Fibroblast of lung (primary cell): ENCODE measurements around the gene NUDC. TPM values are rescaled to one million over a fixed set of nuclear protein-coding genes. Genes with fewer than 3 reads are reported as not detected.

Source experiments
- DNase-seq, 2 donors: peaks; one replicate each; pipeline versions ENCODE4 v3.0.0 to v3.0.0-alpha.2; 2010; ENCODE audit warnings: low read depth in 2 of 2
- H2AFZ ChIP-seq: 2 replicates; pipeline ENCODE4 v1.5.1; 2012; ENCODE audit warnings: low read length, control low read depth, inconsistent platforms
- H3K27ac ChIP-seq: 2 replicates; pipeline ENCODE4 v1.5.1; 2011; ENCODE audit warnings: low read length, control low read depth; ENCODE audit not compliant: insufficient read depth
- H3K27me3 ChIP-seq: 2 replicates; pipeline ENCODE4 v1.5.1; 2011; ENCODE audit warnings: mild to moderate bottlenecking, low read length; ENCODE audit not compliant: control insufficient read depth, insufficient read depth
- H3K36me3 ChIP-seq: 2 replicates; pipeline ENCODE4 v1.5.1; 2011; ENCODE audit warnings: low read length; ENCODE audit not compliant: control insufficient read depth, insufficient read depth
- H3K4me1 ChIP-seq: 2 replicates; pipeline ENCODE4 v1.5.1; 2011; ENCODE audit warnings: low read length; ENCODE audit not compliant: control insufficient read depth, insufficient read depth; ENCODE audit errors: extremely low read depth
- H3K4me2 ChIP-seq: 2 replicates; pipeline ENCODE4 v1.5.1; 2011; ENCODE audit warnings: low read length, control low read depth; ENCODE audit not compliant: insufficient read depth; ENCODE audit errors: extremely low read depth
- H3K4me3 ChIP-seq, 4 experiments: fragments of 200-600 bp in 1 of 4; sonication (generic) in 1 of 4; replicated peaks in 1 of 4; 2 replicates each; pipeline ENCODE4 v1.5.1; 2011 to 2016; ENCODE audit warnings: low read length in 4 of 4, low read depth in 3 of 4, mild to moderate bottlenecking in 3 of 4, control low read depth in 2 of 4, inconsistent platforms in 1 of 4, mixed read lengths in 1 of 4; ENCODE audit not compliant: insufficient read depth in 1 of 4; ENCODE audit errors: control extremely low read depth in 1 of 4
- H3K79me2 ChIP-seq: 2 replicates; pipeline ENCODE4 v1.5.1; 2012; ENCODE audit warnings: mild to moderate bottlenecking, low read length, inconsistent platforms; ENCODE audit not compliant: control insufficient read depth, insufficient read depth
- H3K9ac ChIP-seq: 2 replicates; pipeline ENCODE4 v1.5.1; 2011; ENCODE audit warnings: mild to moderate bottlenecking, low read length, control low read depth; ENCODE audit not compliant: insufficient read depth
- H3K9me3 ChIP-seq: 2 replicates; pipeline ENCODE4 v1.5.1; 2012; ENCODE audit warnings: low read depth, low read length; ENCODE audit not compliant: control insufficient read depth, insufficient read depth
- H4K20me1 ChIP-seq: 2 replicates; pipeline ENCODE4 v1.5.1; 2011; ENCODE audit warnings: low read length; ENCODE audit not compliant: control insufficient read depth, insufficient read depth; ENCODE audit errors: extremely low read depth
- CTCF ChIP-seq, 2 donors: IDR thresholded peaks in 1 of 2; conservative IDR thresholded peaks in 1 of 2; 1 replicate in 1 of 2; 2 replicates in 1 of 2; pipeline ENCODE4 v1.5.1; 2011 to 2012; ENCODE audit warnings: low read length in 2 of 2, control low read depth in 1 of 2, inconsistent platforms in 1 of 2, low read depth in 1 of 2, mild to moderate bottlenecking in 1 of 2
- EZH2 ChIP-seq: IDR thresholded peaks from 2 replicates; pipeline ENCODE4 v1.5.1; 2012; ENCODE audit warnings: low read length, control low read depth, mild to moderate bottlenecking; ENCODE audit errors: missing control alignments
- polyA plus RNA-seq, 2 donors: library from polyadenylated mRNA; depleted of rRNA in 1 of 2; stranded (reverse) in 1 of 2; unstranded in 1 of 2; fragments of >200 nt; gene quantifications; 2 replicates each; pipeline ENCODE4 v1.2.1, GENCODE V29; 2011 to 2012; ENCODE audit warnings: missing spikeins in 1 of 2
- total RNA-seq: library from RNA; depleted of rRNA; stranded (reverse); fragments of >200 nt; gene quantifications from 2 replicates; pipeline ENCODE4 v1.2.1, GENCODE V29; 2014

The NUDC gene
- total and polyA plus RNA-seq, 2 donors (not counting 1 experiment from before 2014, with no cell fraction given), result 21.5 to 41.5 TPM

- Histone ChIP-seq H3K79me2 (peaks cover 10% of the 10 kb centered on the region), H2AFZ (no peak overlapping the region), H3K27me3 (no peaks in the 10 kb centered on the region), H3K4me1 (no peaks in the 10 kb centered on the region), H3K4me3 (no peak overlapping the region), H3K9me3 (no peaks in the 10 kb centered on the region), H4K20me1 (no peaks in the 10 kb centered on the region), H3K27ac (no peak overlapping the region), H3K36me3 (peaks cover 18% of the 10 kb centered on the region), H3K4me2 (no peak overlapping the region), H3K9ac (no peak overlapping the region)
- DNase-seq, result no peak
- TF ChIP-seq EZH2 (no peak), CTCF (conservative IDR thresholded peaks at IDR 0.05 in 1 of 2, IDR thresholded peaks at IDR 0.05 in 1 of 2; ENCODE audit: low read depth in 1 of 2, low read length in 2 of 2) (no peak)
These were observed 21.1 kb downstream of the NUDC start for GRCh38 chr1:26942656-26943055.

- Histone ChIP-seq H3K9me3 (no peaks in the 10 kb centered on the region), H3K27ac (no peak overlapping the region), H3K27me3 (no peaks in the 10 kb centered on the region), H3K4me1 (no peaks in the 10 kb centered on the region), H3K4me2 (no peak overlapping the region), H3K9ac (no peak overlapping the region), H3K79me2 (no peaks in the 10 kb centered on the region), H2AFZ (no peak overlapping the region), H3K4me3 (no peak overlapping the region), H3K36me3 (peaks cover 18% of the 10 kb centered on the region), H4K20me1 (no peaks in the 10 kb centered on the region)
- no peak for TF ChIP-seq CTCF (conservative IDR thresholded peaks at IDR 0.05 in 1 of 2, IDR thresholded peaks at IDR 0.05 in 1 of 2; ENCODE audit: low read depth in 1 of 2, low read length in 2 of 2)
- no peak for TF ChIP-seq EZH2
- DNase-seq, result no peak
These were observed 23.6 kb downstream of the NUDC start for GRCh38 chr1:26945138-26945537.

- no peak for TF ChIP-seq EZH2
- no peak for TF ChIP-seq CTCF (conservative IDR thresholded peaks at IDR 0.05 in 1 of 2, IDR thresholded peaks at IDR 0.05 in 1 of 2; ENCODE audit: low read depth in 1 of 2, low read length in 2 of 2)
- H3K36me3 ChIP-seq, result peaks cover 18% of the 10 kb centered on the region
These were observed 24.2 kb downstream of the NUDC start for GRCh38 chr1:26945728-26946127.

More at GRCh38 chr1:26945728-26946127, 24.2 kb downstream of the NUDC start:
- no peak overlapping the region for H3K9ac ChIP-seq
- no peaks in the 10 kb centered on the region for H3K9me3 ChIP-seq
- H3K27ac ChIP-seq, result no peak overlapping the region
- H2AFZ ChIP-seq, result no peak overlapping the region
- DNase-seq, result no peak
- no peak overlapping the region for H3K4me2 ChIP-seq
- no peaks in the 10 kb centered on the region for H3K27me3 ChIP-seq
- H3K4me1 ChIP-seq, result no peaks in the 10 kb centered on the region
- no peak overlapping the region for H3K4me3 ChIP-seq
- H4K20me1 ChIP-seq, result no peaks in the 10 kb centered on the region
- H3K79me2 ChIP-seq, result no peaks in the 10 kb centered on the region
